HepG2 (cell line): ENCODE data around the gene ANKRD35. TPM values are rescaled to one million over a fixed set of nuclear protein-coding genes. Genes with fewer than 3 reads are reported as not detected.

Experiments used
- CAMTA2 ChIP-seq: sonication (generic); formaldehyde crosslinking; IDR thresholded peaks from 2 replicates; pipeline ENCODE4 v1.4.0; 2020; ENCODE audit warnings: mild to moderate bottlenecking, missing genetic modification reagents, borderline replicate concordance
- GLI4 ChIP-seq: sonication (generic); formaldehyde crosslinking; IDR thresholded peaks from 2 replicates; pipeline ENCODE4 v1.5.1; 2020; ENCODE audit warnings: missing genetic modification reagents, mild to moderate bottlenecking, moderate library complexity, borderline replicate concordance
- IKZF4 ChIP-seq: sonication (generic); formaldehyde crosslinking; IDR thresholded peaks from 2 replicates; pipeline ENCODE4 v1.5.1; 2020; ENCODE audit warnings: borderline replicate concordance, mild to moderate bottlenecking, low read depth, missing genetic modification reagents; ENCODE audit errors: not compliant biosample characterization
- KDM2A ChIP-seq: sonication (generic); formaldehyde crosslinking; IDR thresholded peaks from 2 replicates; pipeline ENCODE4 v1.4.0; 2020; ENCODE audit warnings: low read depth, missing genetic modification reagents, borderline replicate concordance
- NCOA5 ChIP-seq: sonication (generic); formaldehyde crosslinking; IDR thresholded peaks from 2 replicates; pipeline ENCODE4 v1.4.0; 2020; ENCODE audit warnings: missing genetic modification reagents
- RFX3 ChIP-seq: IDR thresholded peaks from 2 replicates; pipeline ENCODE4 v1.6.1; 2016; ENCODE audit warnings: missing biosample characterization, missing genetic modification reagents
- RFX5 ChIP-seq: IDR thresholded peaks from 2 replicates; pipeline ENCODE4 v1.6.1; 2011; ENCODE audit warnings: low read depth, low read length, improper control_type of control experiment
- SNAI1 ChIP-seq: sonication (generic); formaldehyde crosslinking; IDR thresholded peaks from 2 replicates; pipeline ENCODE4 v1.5.0; 2020; ENCODE audit warnings: mild to moderate bottlenecking, missing genetic modification reagents, borderline replicate concordance
- ZMYM2 ChIP-seq: sonication (generic); formaldehyde crosslinking; IDR thresholded peaks from 2 replicates; pipeline ENCODE4 v1.8.0; 2022; ENCODE audit warnings: mild to moderate bottlenecking, missing genetic modification reagents
- ZNF678 ChIP-seq: sonication (generic); formaldehyde crosslinking; IDR thresholded peaks from 2 replicates; pipeline ENCODE4 v1.4.0; 2020; ENCODE audit warnings: mild to moderate bottlenecking, missing genetic modification reagents
- ZSCAN30 ChIP-seq: sonication (generic); formaldehyde crosslinking; IDR thresholded peaks from 2 replicates; pipeline ENCODE4 v1.5.0; 2020; ENCODE audit warnings: mild to moderate bottlenecking, missing genetic modification reagents
- polyA plus RNA-seq, 8 experiments: library from polyadenylated mRNA; depleted of rRNA in 3 of 8; stranded (reverse) in 7 of 8; unstranded in 1 of 8; fragments of >200 nt; fragmentation: Illumina TruSeq in 4 of 8; extraction: Trizol in 4 of 8; gene quantifications; 2 replicates each; pipeline versions ENCODE4 v1.2.1 to v1.2.3, GENCODE V29; 2011 to 2016; ENCODE audit warnings: low read depth in 4 of 8, missing spikeins in 1 of 8, mixed read lengths in 1 of 8; ENCODE audit not compliant: insufficient read depth in 1 of 8
- total RNA-seq, 5 experiments: library from RNA; depleted of rRNA; stranded (reverse); fragments of >200 nt; fragmentation: Illumina TruSeq; extraction: Trizol; gene quantifications; 2 replicates each; pipeline ENCODE4 v1.2.3, GENCODE V29; 2016; ENCODE audit warnings: low read depth in 1 of 5
- TF ChIP-seq, protein P1 (sequence below): sonication (generic); formaldehyde crosslinking; IDR thresholded peaks from 2 replicates; pipeline ENCODE4 v1.5.1; 2020; ENCODE audit warnings: mild to moderate bottlenecking, missing genetic modification reagents, moderate library complexity
- TF ChIP-seq, protein P2 (sequence below): IDR thresholded peaks from 2 replicates; pipeline ENCODE4 v1.6.1; 2016; ENCODE audit warnings: low read depth, missing genetic modification reagents, missing compliant biosample characterization
- TF ChIP-seq, protein P3 (sequence below): sonication (generic); formaldehyde crosslinking; IDR thresholded peaks from 2 replicates; pipeline ENCODE4 v1.5.0; 2020; ENCODE audit warnings: mild to moderate bottlenecking, missing genetic modification reagents
- TF ChIP-seq, protein P4 (sequence below): sonication (generic); formaldehyde crosslinking; IDR thresholded peaks from 2 replicates; pipeline ENCODE4 v1.9.0; 2021; ENCODE audit warnings: missing genetic modification reagents, borderline replicate concordance

ANKRD35 gene
- total and polyA plus RNA-seq, 2 of the 13 experiments (the other 11 are each of a cell fraction or from before 2014, with no cell fraction given): 0.02 TPM; not detected in 1

DNA sequence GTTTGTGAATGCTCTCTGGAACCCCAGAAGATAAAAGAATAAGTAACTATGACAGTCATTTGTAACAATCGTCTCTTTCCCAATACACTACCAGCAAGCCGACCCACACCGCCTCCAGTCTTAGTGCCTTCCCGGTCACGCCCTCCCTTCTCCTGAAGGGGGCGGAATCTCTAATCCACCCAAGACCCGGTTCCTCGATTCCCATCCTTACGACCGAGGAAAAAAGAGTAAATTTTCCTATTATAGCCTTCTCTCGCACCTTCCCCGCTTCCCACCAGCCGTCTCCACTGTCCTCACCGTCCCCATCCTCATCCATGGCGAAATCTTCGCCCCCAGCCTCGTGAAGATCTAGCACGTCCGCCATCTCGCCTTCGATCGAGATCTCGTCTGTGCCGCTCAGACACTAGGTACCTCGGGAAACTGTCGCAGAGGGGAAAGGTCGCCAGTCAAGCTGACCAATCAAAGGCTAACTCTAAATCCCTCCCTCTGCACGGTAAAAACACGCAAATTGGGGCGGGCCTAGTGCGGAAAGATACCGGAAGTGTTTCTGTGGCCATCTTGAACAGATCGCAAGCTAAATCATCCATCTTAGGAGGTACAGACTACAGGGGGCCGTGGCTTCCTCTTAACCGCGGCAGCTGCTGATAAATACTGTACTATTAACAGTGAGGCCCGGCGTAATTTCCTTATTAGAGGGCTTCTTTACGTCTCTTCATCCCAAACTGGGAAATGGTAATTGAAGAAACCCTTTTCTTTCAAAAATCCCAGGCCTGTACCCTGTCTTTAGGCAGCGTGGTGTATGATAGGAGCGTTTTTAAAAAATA lies 41.6 kb upstream of the ANKRD35 start, which contains the start of gene RBM8A (continued):
- TF ChIP-seq, protein P1, sequence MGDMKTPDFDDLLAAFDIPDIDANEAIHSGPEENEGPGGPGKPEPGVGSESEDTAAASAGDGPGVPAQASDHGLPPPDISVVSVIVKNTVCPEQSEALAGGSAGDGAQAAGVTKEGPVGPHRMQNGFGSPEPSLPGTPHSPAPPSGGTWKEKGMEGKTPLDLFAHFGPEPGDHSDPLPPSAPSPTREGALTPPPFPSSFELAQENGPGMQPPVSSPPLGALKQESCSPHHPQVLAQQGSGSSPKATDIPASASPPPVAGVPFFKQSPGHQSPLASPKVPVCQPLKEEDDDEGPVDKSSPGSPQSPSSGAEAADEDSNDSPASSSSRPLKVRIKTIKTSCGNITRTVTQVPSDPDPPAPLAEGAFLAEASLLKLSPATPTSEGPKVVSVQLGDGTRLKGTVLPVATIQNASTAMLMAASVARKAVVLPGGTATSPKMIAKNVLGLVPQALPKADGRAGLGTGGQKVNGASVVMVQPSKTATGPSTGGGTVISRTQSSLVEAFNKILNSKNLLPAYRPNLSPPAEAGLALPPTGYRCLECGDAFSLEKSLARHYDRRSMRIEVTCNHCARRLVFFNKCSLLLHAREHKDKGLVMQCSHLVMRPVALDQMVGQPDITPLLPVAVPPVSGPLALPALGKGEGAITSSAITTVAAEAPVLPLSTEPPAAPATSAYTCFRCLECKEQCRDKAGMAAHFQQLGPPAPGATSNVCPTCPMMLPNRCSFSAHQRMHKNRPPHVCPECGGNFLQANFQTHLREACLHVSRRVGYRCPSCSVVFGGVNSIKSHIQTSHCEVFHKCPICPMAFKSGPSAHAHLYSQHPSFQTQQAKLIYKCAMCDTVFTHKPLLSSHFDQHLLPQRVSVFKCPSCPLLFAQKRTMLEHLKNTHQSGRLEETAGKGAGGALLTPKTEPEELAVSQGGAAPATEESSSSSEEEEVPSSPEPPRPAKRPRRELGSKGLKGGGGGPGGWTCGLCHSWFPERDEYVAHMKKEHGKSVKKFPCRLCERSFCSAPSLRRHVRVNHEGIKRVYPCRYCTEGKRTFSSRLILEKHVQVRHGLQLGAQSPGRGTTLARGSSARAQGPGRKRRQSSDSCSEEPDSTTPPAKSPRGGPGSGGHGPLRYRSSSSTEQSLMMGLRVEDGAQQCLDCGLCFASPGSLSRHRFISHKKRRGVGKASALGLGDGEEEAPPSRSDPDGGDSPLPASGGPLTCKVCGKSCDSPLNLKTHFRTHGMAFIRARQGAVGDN (CRISPR knock-in tag): peak; percentile 90
- TF ChIP-seq ZSCAN30 (CRISPR knock-in tag) (no peak), NCOA5 (CRISPR knock-in tag) (no peak), SNAI1 (no peak), GLI4 (CRISPR knock-in tag) (no peak), ZMYM2 (CRISPR knock-in tag) (no peak), CAMTA2 (0 out of 2 replicates have a peak, but pooled peaks have one; percentile 50), RFX5 (no peak), IKZF4 (peak; percentile 55), ZNF678 (CRISPR knock-in tag) (no peak), RFX3 (CRISPR knock-in tag) (no peak), KDM2A (CRISPR knock-in tag) (peak; percentile 79; the same call in 1 of the 2 replicates)
- TF ChIP-seq, protein P2, sequence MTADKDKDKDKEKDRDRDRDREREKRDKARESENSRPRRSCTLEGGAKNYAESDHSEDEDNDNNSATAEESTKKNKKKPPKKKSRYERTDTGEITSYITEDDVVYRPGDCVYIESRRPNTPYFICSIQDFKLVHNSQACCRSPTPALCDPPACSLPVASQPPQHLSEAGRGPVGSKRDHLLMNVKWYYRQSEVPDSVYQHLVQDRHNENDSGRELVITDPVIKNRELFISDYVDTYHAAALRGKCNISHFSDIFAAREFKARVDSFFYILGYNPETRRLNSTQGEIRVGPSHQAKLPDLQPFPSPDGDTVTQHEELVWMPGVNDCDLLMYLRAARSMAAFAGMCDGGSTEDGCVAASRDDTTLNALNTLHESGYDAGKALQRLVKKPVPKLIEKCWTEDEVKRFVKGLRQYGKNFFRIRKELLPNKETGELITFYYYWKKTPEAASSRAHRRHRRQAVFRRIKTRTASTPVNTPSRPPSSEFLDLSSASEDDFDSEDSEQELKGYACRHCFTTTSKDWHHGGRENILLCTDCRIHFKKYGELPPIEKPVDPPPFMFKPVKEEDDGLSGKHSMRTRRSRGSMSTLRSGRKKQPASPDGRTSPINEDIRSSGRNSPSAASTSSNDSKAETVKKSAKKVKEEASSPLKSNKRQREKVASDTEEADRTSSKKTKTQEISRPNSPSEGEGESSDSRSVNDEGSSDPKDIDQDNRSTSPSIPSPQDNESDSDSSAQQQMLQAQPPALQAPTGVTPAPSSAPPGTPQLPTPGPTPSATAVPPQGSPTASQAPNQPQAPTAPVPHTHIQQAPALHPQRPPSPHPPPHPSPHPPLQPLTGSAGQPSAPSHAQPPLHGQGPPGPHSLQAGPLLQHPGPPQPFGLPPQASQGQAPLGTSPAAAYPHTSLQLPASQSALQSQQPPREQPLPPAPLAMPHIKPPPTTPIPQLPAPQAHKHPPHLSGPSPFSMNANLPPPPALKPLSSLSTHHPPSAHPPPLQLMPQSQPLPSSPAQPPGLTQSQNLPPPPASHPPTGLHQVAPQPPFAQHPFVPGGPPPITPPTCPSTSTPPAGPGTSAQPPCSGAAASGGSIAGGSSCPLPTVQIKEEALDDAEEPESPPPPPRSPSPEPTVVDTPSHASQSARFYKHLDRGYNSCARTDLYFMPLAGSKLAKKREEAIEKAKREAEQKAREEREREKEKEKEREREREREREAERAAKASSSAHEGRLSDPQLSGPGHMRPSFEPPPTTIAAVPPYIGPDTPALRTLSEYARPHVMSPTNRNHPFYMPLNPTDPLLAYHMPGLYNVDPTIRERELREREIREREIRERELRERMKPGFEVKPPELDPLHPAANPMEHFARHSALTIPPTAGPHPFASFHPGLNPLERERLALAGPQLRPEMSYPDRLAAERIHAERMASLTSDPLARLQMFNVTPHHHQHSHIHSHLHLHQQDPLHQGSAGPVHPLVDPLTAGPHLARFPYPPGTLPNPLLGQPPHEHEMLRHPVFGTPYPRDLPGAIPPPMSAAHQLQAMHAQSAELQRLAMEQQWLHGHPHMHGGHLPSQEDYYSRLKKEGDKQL: no peak
- TF ChIP-seq, protein P3, sequence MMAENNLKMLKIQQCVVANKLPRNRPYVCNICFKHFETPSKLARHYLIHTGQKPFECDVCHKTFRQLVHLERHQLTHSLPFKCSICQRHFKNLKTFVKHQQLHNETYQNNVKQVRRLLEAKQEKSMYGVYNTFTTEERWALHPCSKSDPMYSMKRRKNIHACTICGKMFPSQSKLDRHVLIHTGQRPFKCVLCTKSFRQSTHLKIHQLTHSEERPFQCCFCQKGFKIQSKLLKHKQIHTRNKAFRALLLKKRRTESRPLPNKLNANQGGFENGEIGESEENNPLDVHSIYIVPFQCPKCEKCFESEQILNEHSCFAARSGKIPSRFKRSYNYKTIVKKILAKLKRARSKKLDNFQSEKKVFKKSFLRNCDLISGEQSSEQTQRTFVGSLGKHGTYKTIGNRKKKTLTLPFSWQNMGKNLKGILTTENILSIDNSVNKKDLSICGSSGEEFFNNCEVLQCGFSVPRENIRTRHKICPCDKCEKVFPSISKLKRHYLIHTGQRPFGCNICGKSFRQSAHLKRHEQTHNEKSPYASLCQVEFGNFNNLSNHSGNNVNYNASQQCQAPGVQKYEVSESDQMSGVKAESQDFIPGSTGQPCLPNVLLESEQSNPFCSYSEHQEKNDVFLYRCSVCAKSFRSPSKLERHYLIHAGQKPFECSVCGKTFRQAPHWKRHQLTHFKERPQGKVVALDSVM (CRISPR knock-in tag): no peak
- TF ChIP-seq, protein P4, sequence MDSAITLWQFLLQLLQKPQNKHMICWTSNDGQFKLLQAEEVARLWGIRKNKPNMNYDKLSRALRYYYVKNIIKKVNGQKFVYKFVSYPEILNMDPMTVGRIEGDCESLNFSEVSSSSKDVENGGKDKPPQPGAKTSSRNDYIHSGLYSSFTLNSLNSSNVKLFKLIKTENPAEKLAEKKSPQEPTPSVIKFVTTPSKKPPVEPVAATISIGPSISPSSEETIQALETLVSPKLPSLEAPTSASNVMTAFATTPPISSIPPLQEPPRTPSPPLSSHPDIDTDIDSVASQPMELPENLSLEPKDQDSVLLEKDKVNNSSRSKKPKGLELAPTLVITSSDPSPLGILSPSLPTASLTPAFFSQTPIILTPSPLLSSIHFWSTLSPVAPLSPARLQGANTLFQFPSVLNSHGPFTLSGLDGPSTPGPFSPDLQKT (CRISPR knock-in tag): no peak
